ENCODE results near the gene TRAIP. TPM values are rescaled to one million over a fixed set of nuclear protein-coding genes. Genes with fewer than 3 reads are reported as not detected.

Gene TRAIP
- total RNA-seq, 1 donor from 2014 or later = 3.2 TPM

DNA sequence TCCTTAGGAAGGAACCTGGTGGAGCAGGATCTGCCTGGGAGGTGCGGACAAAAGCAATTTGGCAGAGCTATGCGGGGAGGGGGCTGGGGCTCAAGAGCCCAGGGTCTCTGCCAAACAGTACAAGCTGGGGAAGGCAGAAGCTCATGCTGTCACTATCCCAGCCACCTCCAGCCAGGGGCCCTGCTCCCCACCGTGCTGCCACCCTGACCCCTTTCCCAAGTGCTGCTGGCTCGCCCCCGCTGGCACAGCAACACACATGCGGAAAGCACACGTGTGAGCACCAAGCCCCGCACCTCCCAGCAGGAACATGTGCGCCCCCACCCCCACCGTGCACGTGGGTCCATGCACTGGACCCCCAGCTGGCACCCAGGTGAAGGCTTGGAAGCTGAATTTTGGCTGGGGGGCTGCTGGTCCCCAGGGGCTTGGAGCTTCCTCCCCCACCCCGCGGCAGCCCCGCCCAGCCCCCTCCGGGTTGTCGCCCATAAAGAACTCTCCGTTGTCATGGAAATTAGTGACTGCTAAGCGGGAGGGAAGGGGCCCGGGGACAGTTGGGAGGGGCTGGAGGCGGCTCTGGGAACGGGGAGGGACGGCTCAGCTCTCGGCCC lies 12.6 kb upstream of the TRAIP start:
- H3K4me1 Mint-ChIP-seq (ENCODE audit: low read depth, unreplicated experiment) = no peaks in the 10 kb centered on the region
- H3K4me1 ChIP-seq (ENCODE audit: insufficient read depth, low read length) = no peaks in the 10 kb centered on the region
- H3K4me3 Mint-ChIP-seq (ENCODE audit: unreplicated experiment) = no peak overlapping the region
- H3K27me3 Mint-ChIP-seq (ENCODE audit: low read depth, unreplicated experiment) = peaks cover 53% of the 10 kb centered on the region
- H3K27ac Mint-ChIP-seq (ENCODE audit: unreplicated experiment) = no peak overlapping the region
- H3K9me3 Mint-ChIP-seq (ENCODE audit: unreplicated experiment) = no peaks in the 10 kb centered on the region
- FAIRE-seq = no peak
- TF ChIP-seq, protein P1, sequence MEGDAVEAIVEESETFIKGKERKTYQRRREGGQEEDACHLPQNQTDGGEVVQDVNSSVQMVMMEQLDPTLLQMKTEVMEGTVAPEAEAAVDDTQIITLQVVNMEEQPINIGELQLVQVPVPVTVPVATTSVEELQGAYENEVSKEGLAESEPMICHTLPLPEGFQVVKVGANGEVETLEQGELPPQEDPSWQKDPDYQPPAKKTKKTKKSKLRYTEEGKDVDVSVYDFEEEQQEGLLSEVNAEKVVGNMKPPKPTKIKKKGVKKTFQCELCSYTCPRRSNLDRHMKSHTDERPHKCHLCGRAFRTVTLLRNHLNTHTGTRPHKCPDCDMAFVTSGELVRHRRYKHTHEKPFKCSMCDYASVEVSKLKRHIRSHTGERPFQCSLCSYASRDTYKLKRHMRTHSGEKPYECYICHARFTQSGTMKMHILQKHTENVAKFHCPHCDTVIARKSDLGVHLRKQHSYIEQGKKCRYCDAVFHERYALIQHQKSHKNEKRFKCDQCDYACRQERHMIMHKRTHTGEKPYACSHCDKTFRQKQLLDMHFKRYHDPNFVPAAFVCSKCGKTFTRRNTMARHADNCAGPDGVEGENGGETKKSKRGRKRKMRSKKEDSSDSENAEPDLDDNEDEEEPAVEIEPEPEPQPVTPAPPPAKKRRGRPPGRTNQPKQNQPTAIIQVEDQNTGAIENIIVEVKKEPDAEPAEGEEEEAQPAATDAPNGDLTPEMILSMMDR (IDR thresholded peaks at IDR 0.05; ENCODE audit: insufficient read depth, low read depth, low read length) = no peak
- TF ChIP-seq EZH2 (IDR thresholded peaks at IDR 0.05; ENCODE audit: insufficient read depth, low read length) = peak; percentile 26
- H3K79me2 ChIP-seq (ENCODE audit: insufficient read depth, low read length) = no peaks in the 10 kb centered on the region
- H3K9me3 ChIP-seq (ENCODE audit: insufficient read depth, low read depth, low read length) = no peaks in the 10 kb centered on the region
- H3K36me3 Mint-ChIP-seq (ENCODE audit: low read depth, unreplicated experiment) = no peaks in the 10 kb centered on the region
- H3K4me2 ChIP-seq (ENCODE audit: low read length) = peak overlapping the region; percentile 71
- H3K27ac ChIP-seq (ENCODE audit: low read depth, low read length) = no peak overlapping the region
- H3K4me3 ChIP-seq (ENCODE audit: insufficient read depth, low read depth, low read length) = no peak overlapping the region
- peaks cover 21% of the 10 kb centered on the region for H3K27me3 ChIP-seq (ENCODE audit: insufficient read depth, low read length)
- no peaks in the 10 kb centered on the region for H3K36me3 ChIP-seq (ENCODE audit: insufficient read depth, low read length)
- no peak overlapping the region for H3K9ac ChIP-seq (ENCODE audit: low read length)
- DNase-seq (ENCODE audit: low read depth) = no peak
- H4K20me1 ChIP-seq (ENCODE audit: insufficient read depth, low read length) = no peaks in the 10 kb centered on the region
- no peak overlapping the region for H2AFZ ChIP-seq (ENCODE audit: low read depth, low read length)

DNA sequence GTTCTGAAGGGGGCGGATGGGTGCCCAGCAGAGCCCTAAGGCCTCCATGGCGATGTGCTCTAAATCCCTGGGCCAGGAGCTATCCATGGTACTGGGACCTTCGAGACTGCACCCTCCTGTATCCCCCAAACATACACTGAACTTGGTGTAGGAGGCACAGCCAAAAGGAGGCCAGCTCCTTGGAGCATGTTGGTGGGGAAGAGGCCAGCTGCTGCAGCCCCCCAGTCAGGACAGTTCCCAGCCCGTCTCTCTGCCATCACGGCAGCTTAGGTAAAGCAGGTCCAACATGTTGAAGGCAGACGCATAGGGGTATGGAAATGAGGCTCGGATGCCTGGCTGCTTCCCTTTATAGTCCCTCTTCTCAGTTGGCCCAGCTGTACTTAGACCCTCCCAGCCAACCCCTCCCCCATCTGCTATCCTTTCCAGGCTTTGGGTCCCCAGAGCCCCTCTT lies 11.5 kb upstream of the TRAIP start:
- Mint-ChIP-seq H3K27ac (ENCODE audit: unreplicated experiment) (no peak overlapping the region), H3K4me1 (ENCODE audit: low read depth, unreplicated experiment) (no peaks in the 10 kb centered on the region), H3K36me3 (ENCODE audit: low read depth, unreplicated experiment) (no peaks in the 10 kb centered on the region), H3K4me3 (ENCODE audit: unreplicated experiment) (no peak overlapping the region), H3K27me3 (ENCODE audit: low read depth, unreplicated experiment) (peaks cover 58% of the 10 kb centered on the region), H3K9me3 (ENCODE audit: unreplicated experiment) (no peaks in the 10 kb centered on the region)
- DNase-seq (ENCODE audit: low read depth) = peak; percentile 22
- FAIRE-seq = no peak
- Histone ChIP-seq H3K4me2 (ENCODE audit: low read length) (no peak overlapping the region), H3K27ac (ENCODE audit: low read depth, low read length) (no peak overlapping the region), H3K4me1 (ENCODE audit: insufficient read depth, low read length) (no peaks in the 10 kb centered on the region), H3K36me3 (ENCODE audit: insufficient read depth, low read length) (no peaks in the 10 kb centered on the region), H4K20me1 (ENCODE audit: insufficient read depth, low read length) (no peaks in the 10 kb centered on the region), H3K79me2 (ENCODE audit: insufficient read depth, low read length) (no peaks in the 10 kb centered on the region), H3K9ac (ENCODE audit: low read length) (no peak overlapping the region), H3K27me3 (ENCODE audit: insufficient read depth, low read length) (peaks cover 28% of the 10 kb centered on the region), H3K4me3 (ENCODE audit: insufficient read depth, low read depth, low read length) (no peak overlapping the region), H3K9me3 (ENCODE audit: insufficient read depth, low read depth, low read length) (no peaks in the 10 kb centered on the region), H2AFZ (ENCODE audit: low read depth, low read length) (no peak overlapping the region)
- TF ChIP-seq, protein P1 (IDR thresholded peaks at IDR 0.05; ENCODE audit: insufficient read depth, low read depth, low read length) = no peak
- TF ChIP-seq EZH2 (IDR thresholded peaks at IDR 0.05; ENCODE audit: insufficient read depth, low read length) = no peak

DNA sequence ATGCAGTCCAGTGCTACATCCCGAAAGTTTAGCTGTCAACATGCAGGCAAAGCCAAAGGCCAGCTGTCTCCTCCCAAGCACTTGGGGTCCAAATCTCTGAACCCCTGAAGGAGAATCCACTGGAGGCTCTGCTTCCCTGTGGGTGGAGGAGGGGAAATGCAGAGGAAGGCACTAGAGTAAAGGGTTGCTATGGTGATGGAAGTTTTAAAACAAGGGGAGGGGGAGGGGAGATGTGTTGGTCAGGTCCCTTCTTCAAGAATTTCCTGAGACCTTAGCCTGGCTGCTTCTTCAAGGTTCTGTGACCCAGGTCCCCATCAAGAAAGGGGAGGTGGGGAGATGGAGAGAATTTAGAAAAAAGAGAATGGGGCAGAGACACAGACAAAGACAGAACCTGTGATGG lies 11.0 kb upstream of the TRAIP start:
- FAIRE-seq (no peak), DNase-seq (ENCODE audit: low read depth) (no peak)
- Mint-ChIP-seq H3K9me3 (ENCODE audit: unreplicated experiment) (no peaks in the 10 kb centered on the region), H3K36me3 (ENCODE audit: low read depth, unreplicated experiment) (no peaks in the 10 kb centered on the region), H3K4me3 (ENCODE audit: unreplicated experiment) (no peak overlapping the region), H3K4me1 (ENCODE audit: low read depth, unreplicated experiment) (no peaks in the 10 kb centered on the region), H3K27me3 (ENCODE audit: low read depth, unreplicated experiment) (peaks cover 59% of the 10 kb centered on the region), H3K27ac (ENCODE audit: unreplicated experiment) (peak overlapping the region; percentile 24)
- no peak for TF ChIP-seq EZH2 (IDR thresholded peaks at IDR 0.05; ENCODE audit: insufficient read depth, low read length)
- TF ChIP-seq, protein P1 (IDR thresholded peaks at IDR 0.05; ENCODE audit: insufficient read depth, low read depth, low read length) = no peak
- no peaks in the 10 kb centered on the region for H3K79me2 ChIP-seq (ENCODE audit: insufficient read depth, low read length)
- no peaks in the 10 kb centered on the region for H3K9me3 ChIP-seq (ENCODE audit: insufficient read depth, low read depth, low read length)
- no peak overlapping the region for H3K4me2 ChIP-seq (ENCODE audit: low read length)
- H3K4me1 ChIP-seq (ENCODE audit: insufficient read depth, low read length) = no peaks in the 10 kb centered on the region
- H3K9ac ChIP-seq (ENCODE audit: low read length) = no peak overlapping the region
- H3K27me3 ChIP-seq (ENCODE audit: insufficient read depth, low read length) = peaks cover 32% of the 10 kb centered on the region
- no peaks in the 10 kb centered on the region for H4K20me1 ChIP-seq (ENCODE audit: insufficient read depth, low read length)
- H3K36me3 ChIP-seq (ENCODE audit: insufficient read depth, low read length) = no peaks in the 10 kb centered on the region
- H2AFZ ChIP-seq (ENCODE audit: low read depth, low read length) = no peak overlapping the region
- H3K27ac ChIP-seq (ENCODE audit: low read depth, low read length) = no peak overlapping the region
- no peak overlapping the region for H3K4me3 ChIP-seq (ENCODE audit: insufficient read depth, low read depth, low read length)

Data from astrocyte (in vitro differentiated cells and primary cell).